Frontal cortex (tissue), 4 donors: ENCODE data around the gene FUT8. TPM values are rescaled to one million over a fixed set of nuclear protein-coding genes. Genes with fewer than 3 reads are reported as not detected.
"Not testable (repeated sequence)": the region's sequence is repeated elsewhere in the genome, so short reads cannot be mapped to it uniquely, and the experiment has no call there.

Source experiments
- DNase-seq, 2 donors: peaks; one replicate each; pipeline ENCODE4 v3.0.0; 2012; ENCODE audit warnings: low spot score in 2 of 2
- FAIRE-seq: peaks from 2 replicates; lab custom pipeline; 2012; peaks lifted over from hg19 to GRCh38; lab: Jason Lieb, UNC
- total RNA-seq: library from RNA; depleted of rRNA; stranded (reverse); fragments of >200 nt; gene quantifications from one replicate; pipeline ENCODE4 v1.2.3, GENCODE V29; 2014
- donor health status: control.
- donor health status: control.
- donor health status: control.

Gene FUT8
- total RNA-seq, 1 donor from 2014 or later: 197 TPM

GRCh38 chr14:65414961-65415589 lies 2.5 kb downstream of the FUT8 start:
- DNase-seq (peak in 1 of 2 donors; percentile 16), FAIRE-seq (peak; percentile 91)

- no peak for FAIRE-seq
- DNase-seq: no peak
Measured at GRCh38 chr14:65415613-65416012, 3.1 kb downstream of the FUT8 start.

GRCh38 chr14:65419593-65420252 lies 7.2 kb downstream of the FUT8 start:
- FAIRE-seq: no peak

GRCh38 chr14:65421201-65421981 lies 8.9 kb downstream of the FUT8 start:
- DNase-seq: no peak
- no peak for FAIRE-seq

More at GRCh38 chr14:65419593-65420252, 7.2 kb downstream of the FUT8 start:
- DNase-seq: no peak

GRCh38 chr14:65422088-65422834 lies 9.7 kb downstream of the FUT8 start:
- DNase-seq (no peak), FAIRE-seq (no peak)

GRCh38 chr14:65423982-65424381 lies 11.5 kb downstream of the FUT8 start:
- no peak for DNase-seq
- FAIRE-seq: no peak

GRCh38 chr14:65424531-65424930 lies 12.0 kb downstream of the FUT8 start:
- FAIRE-seq: no peak
- no peak for DNase-seq

GRCh38 chr14:65425885-65426284 lies 13.4 kb downstream of the FUT8 start:
- FAIRE-seq (no peak), DNase-seq (no peak)

- not testable (repeated sequence) for DNase-seq, FAIRE-seq
Measured at GRCh38 chr14:65426902-65427301, 14.4 kb downstream of the FUT8 start.

GRCh38 chr14:65428691-65429090 lies 16.2 kb downstream of the FUT8 start:
- FAIRE-seq (no peak), DNase-seq (no peak)

GRCh38 chr14:65429757-65430156 lies 17.2 kb downstream of the FUT8 start:
- FAIRE-seq (no peak), DNase-seq (no peak)

GRCh38 chr14:65431245-65431644 lies 18.7 kb downstream of the FUT8 start:
- FAIRE-seq (no peak), DNase-seq (no peak)

- no peak for FAIRE-seq
- no peak for DNase-seq
Measured at GRCh38 chr14:65431951-65432350, 19.4 kb downstream of the FUT8 start.

- FAIRE-seq: no peak
- DNase-seq: no peak
Measured at GRCh38 chr14:65432361-65432948, 19.9 kb downstream of the FUT8 start.

GRCh38 chr14:65433157-65433556 lies 20.6 kb downstream of the FUT8 start:
- FAIRE-seq: no peak
- DNase-seq: no peak

GRCh38 chr14:65433646-65434045 lies 21.1 kb downstream of the FUT8 start:
- DNase-seq (no peak), FAIRE-seq (no peak)

- DNase-seq (no peak), FAIRE-seq (no peak)
Measured at GRCh38 chr14:65434216-65434850, 21.8 kb downstream of the FUT8 start.

GRCh38 chr14:65438266-65438933 lies 25.9 kb downstream of the FUT8 start:
- no peak for DNase-seq
- FAIRE-seq: no peak

GRCh38 chr14:65439117-65439516 lies 26.6 kb downstream of the FUT8 start:
- FAIRE-seq (no peak), DNase-seq (no peak)
